OCI-LY7 (cell line): ENCODE results near the gene HOXA3. TPM values are rescaled to one million over a fixed set of nuclear protein-coding genes. Genes with fewer than 3 reads are reported as not detected.

ENCODE experiments used
- BruUV-seq: library from RNA; stranded (reverse); fragments of 400-500 nt; replicated peaks from 2 replicates; lab custom pipeline; 2021; lab: Mats Ljungman, UMichigan
- CTCF ChIA-PET: fragments of 300-600 bp; sonication (Branson Sonifier 250); formaldehyde crosslinking; loops from one replicate; lab custom pipeline; 2022; ENCODE audit warnings: antibody characterized with exemption; ENCODE audit not compliant: unreplicated experiment; lab: Charles Lee
- POLR2A ChIA-PET: fragments of 300-600 bp; sonication (Branson Sonifier 250); formaldehyde crosslinking; loops from one replicate; lab custom pipeline; 2022; ENCODE audit warnings: antibody characterized with exemption; lab: Charles Lee
- DNase-seq: peaks from one replicate; pipeline ENCODE4 v3.0.0-alpha.2; 2015; ENCODE audit warnings: low spot score
- H2AFZ ChIP-seq: fragments of 200-600 bp; sonication (generic), shearing (Covaris generic); 2 replicates; pipeline ENCODE4 v1.6.1; 2014; ENCODE audit warnings: mild to moderate bottlenecking, antibody characterized with exemption, low read length, moderate library complexity
- H3K27ac ChIP-seq: fragments of 200-600 bp; sonication (generic); 2 replicates; pipeline ENCODE4 v1.5.1; 2014; ENCODE audit warnings: mixed run types, low read depth, mild to moderate bottlenecking, moderate library complexity, low read length, inconsistent platforms; ENCODE audit not compliant: poor library complexity, severe bottlenecking
- H3K36me3 ChIP-seq: fragments of 200-600 bp; sonication (generic); 2 replicates; pipeline ENCODE4 v1.6.1; 2014; ENCODE audit warnings: mild to moderate bottlenecking, antibody characterized with exemption, low read length, moderate library complexity, mixed read lengths; ENCODE audit not compliant: insufficient read depth
- H3K4me1 ChIP-seq: fragments of 200-600 bp; sonication (generic); 2 replicates; pipeline ENCODE4 v1.5.1; 2014; ENCODE audit warnings: mild to moderate bottlenecking, low read length; ENCODE audit not compliant: insufficient read depth, poor library complexity, severe bottlenecking
- H3K4me2 ChIP-seq: fragments of 200-600 bp; sonication (generic); 2 replicates; pipeline ENCODE4 v1.6.1; 2014; ENCODE audit warnings: mild to moderate bottlenecking, low read length
- H3K4me3 ChIP-seq: fragments of 200-600 bp; sonication (generic); 2 replicates; pipeline ENCODE4 v1.5.1; 2014; ENCODE audit warnings: mild to moderate bottlenecking, low read depth, low read length; ENCODE audit not compliant: poor library complexity, severe bottlenecking
- H3K79me2 ChIP-seq: fragments of 200-600 bp; sonication (generic); 2 replicates; pipeline ENCODE4 v1.6.1; 2016; ENCODE audit warnings: low read depth, mild to moderate bottlenecking, low read length, moderate library complexity, mixed read lengths; ENCODE audit not compliant: insufficient read depth
- H3K9me2 ChIP-seq: fragments of 200-600 bp; sonication (generic); 2 replicates; pipeline ENCODE4 v1.6.1; 2016; ENCODE audit warnings: mild to moderate bottlenecking, low read length, mixed read lengths; ENCODE audit not compliant: insufficient read depth
- H3K9me3 ChIP-seq: fragments of 200-600 bp; sonication (generic); 2 replicates; pipeline ENCODE4 v1.6.1; 2014; ENCODE audit warnings: mild to moderate bottlenecking, mixed run types, low read length, mixed read lengths
- H4K20me1 ChIP-seq: fragments of 200-600 bp; sonication (generic); 2 replicates; pipeline ENCODE4 v1.6.1; 2014; ENCODE audit warnings: mild to moderate bottlenecking, antibody characterized with exemption, low read length, moderate library complexity, mixed read lengths; ENCODE audit not compliant: insufficient read depth
- EZH2phosphoT487 ChIP-seq: fragments of 200-600 bp; sonication (generic); IDR thresholded peaks from 2 replicates; pipeline ENCODE4 v1.6.1; 2018; ENCODE audit warnings: low read depth, borderline replicate concordance, mild to moderate bottlenecking, mixed run types, antibody characterized with exemption, low read length, moderate library complexity, mixed read lengths
- intact Hi-C: fragments of 100-400 bp; cut with micrococcal nuclease; formaldehyde crosslinking; loops from one replicate; pipeline ENCODE4 v1.10.0; 2022; ENCODE audit not compliant: unreplicated experiment
- total RNA-seq, 2 experiments: library from RNA; depleted of rRNA in 1 of 2; stranded (reverse); fragments of >200 nt in 1 of 2; shearing (Covaris generic) in 1 of 2; gene quantifications; 2 replicates each; pipeline ENCODE4 v1.2.3, GENCODE V29; 2014 to 2022
- TF ChIP-seq, protein P1 (sequence below): fragments of 200-600 bp; sonication (generic); conservative IDR thresholded peaks from 2 replicates; pipeline ENCODE4 v1.5.1; 2014; ENCODE audit warnings: mild to moderate bottlenecking, antibody characterized with exemption, low read length, moderate library complexity, mixed read lengths

HOXA3 gene
- total RNA-seq, 2 experiments from 2014 or later: 0.41 to 2.7 TPM

DNA sequence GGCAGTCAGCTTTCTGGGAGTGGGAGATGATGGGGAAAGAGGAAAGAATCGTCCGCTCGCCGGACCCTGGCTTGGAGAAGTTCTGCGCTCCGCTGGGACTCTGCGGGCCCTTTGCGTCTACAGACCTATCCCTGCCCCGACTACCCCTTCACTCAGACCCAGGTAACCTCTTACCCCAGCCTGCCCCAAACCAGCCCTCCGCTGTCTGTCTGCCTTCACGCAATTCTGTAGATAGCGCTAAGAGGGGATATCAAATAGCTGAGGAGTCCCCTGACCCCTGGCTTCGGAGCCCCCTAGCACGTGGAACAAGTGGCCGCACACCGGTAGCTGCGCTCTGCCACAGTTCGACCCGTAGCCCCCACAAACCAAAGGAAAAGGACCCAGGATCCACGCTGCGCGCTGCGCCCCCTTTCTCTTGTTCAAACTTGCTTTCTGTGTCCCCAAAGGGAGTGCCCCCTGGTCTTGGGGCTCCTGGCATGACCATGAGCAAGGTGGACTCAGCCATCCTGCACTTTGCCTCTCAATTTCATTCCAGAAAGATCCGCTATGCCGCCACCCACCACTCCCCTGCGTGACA, 28.8 kb downstream of the HOXA3 start:
- no peaks in the 10 kb centered on the region for H3K4me1 ChIP-seq
- no peak overlapping the region for H3K27ac ChIP-seq
- BruUV-seq: no TSS peak
- no peak overlapping the region for H3K4me2 ChIP-seq
- no peak for DNase-seq
- no peaks in the 10 kb centered on the region for H3K79me2 ChIP-seq
- no peaks in the 10 kb centered on the region; the same call in 1 of the 2 replicates for H4K20me1 ChIP-seq
- no peaks in the 10 kb centered on the region for H3K9me2 ChIP-seq
- CTCF ChIA-PET: no interaction called here
- H3K36me3 ChIP-seq: no peaks in the 10 kb centered on the region
- POLR2A ChIA-PET: no interaction called here
- no peak overlapping the region for H3K4me3 ChIP-seq
- H2AFZ ChIP-seq: no peak overlapping the region
- TF ChIP-seq, protein P1, sequence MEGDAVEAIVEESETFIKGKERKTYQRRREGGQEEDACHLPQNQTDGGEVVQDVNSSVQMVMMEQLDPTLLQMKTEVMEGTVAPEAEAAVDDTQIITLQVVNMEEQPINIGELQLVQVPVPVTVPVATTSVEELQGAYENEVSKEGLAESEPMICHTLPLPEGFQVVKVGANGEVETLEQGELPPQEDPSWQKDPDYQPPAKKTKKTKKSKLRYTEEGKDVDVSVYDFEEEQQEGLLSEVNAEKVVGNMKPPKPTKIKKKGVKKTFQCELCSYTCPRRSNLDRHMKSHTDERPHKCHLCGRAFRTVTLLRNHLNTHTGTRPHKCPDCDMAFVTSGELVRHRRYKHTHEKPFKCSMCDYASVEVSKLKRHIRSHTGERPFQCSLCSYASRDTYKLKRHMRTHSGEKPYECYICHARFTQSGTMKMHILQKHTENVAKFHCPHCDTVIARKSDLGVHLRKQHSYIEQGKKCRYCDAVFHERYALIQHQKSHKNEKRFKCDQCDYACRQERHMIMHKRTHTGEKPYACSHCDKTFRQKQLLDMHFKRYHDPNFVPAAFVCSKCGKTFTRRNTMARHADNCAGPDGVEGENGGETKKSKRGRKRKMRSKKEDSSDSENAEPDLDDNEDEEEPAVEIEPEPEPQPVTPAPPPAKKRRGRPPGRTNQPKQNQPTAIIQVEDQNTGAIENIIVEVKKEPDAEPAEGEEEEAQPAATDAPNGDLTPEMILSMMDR: no peak
- no peak for TF ChIP-seq EZH2phosphoT487
- intact Hi-C loops: no loop called here
- no peaks in the 10 kb centered on the region for H3K9me3 ChIP-seq

DNA sequence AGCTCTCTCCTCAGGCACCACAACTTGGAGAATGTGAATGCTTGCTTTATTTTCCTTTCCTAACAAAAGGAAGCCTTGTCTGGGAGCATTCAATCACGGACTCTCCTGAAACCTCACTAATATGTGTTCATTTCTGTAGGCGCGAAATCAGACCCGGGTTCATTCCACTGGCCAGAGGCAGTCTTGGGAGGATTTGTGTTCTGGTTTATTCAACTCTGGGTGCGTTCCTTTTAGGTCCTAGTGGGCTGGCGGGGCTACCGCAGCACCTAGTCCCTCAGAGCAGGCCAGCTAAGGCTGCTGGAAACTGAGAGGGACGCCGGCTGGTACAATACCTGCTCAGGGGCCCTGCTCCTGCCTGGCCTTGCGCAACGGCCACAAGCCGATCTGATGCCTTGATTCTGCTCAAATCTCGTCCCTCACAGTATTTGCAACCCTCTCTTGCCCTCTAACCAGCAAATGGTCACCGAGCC, 29.3 kb downstream of the HOXA3 start:
- Histone ChIP-seq H3K36me3 (no peaks in the 10 kb centered on the region), H3K27ac (no peak overlapping the region), H3K9me2 (no peaks in the 10 kb centered on the region), H3K79me2 (no peaks in the 10 kb centered on the region), H3K4me2 (no peak overlapping the region), H2AFZ (no peak overlapping the region), H3K4me1 (no peaks in the 10 kb centered on the region), H3K4me3 (no peak overlapping the region), H3K9me3 (no peaks in the 10 kb centered on the region), H4K20me1 (no peaks in the 10 kb centered on the region; the same call in 1 of the 2 replicates)
- CTCF ChIA-PET: no interaction called here
- TF ChIP-seq, protein P1: no peak
- no peak for TF ChIP-seq EZH2phosphoT487
- POLR2A ChIA-PET: no interaction called here
- no TSS peak for BruUV-seq
- no peak for DNase-seq
- intact Hi-C loops: no loop called here

DNA sequence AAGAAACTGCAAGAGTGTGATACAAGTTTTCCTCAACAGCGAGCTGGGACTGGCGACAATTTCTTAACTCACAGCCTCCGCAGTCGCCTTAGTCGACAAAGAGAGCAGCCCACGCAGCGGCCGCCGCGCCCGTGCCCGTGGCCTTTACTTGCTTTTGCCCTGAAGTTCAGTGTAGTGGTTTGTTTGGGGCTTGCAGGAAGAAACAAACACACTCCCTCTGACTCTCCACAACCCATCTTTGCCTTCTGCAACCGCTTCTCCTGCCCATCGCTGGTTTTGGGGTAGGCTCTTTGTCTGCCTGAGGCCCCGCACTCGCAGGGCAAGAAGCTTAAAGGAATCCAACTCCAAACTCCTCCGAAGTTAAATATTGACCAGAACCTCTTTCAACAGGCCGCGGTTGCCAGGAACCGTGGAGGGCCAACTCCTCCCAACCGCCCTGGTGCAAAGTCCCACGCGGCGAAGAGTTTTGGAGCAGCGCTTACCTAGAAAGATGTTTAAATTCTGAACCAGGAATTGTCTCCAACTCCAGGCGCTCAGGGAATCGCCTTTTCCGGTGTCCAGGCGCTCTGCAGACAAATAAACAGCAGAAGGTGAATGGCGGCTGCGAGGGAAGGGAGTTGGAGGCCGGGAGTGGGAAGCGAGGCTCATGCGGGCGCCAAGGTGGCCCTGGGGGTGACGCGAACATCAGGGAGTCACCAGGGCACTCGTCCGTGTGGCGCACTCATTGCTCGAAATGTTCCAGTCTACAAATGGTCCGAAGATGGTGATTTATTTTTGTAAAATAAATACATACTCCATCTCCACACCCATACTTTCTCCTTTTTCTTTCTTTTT, 30.1 kb downstream of the HOXA3 start:
- H3K79me2 ChIP-seq: no peaks in the 10 kb centered on the region
- H3K27ac ChIP-seq: no peak overlapping the region
- H3K4me1 ChIP-seq: no peaks in the 10 kb centered on the region
- no peak for DNase-seq
- CTCF ChIA-PET: no interaction called here
- no peaks in the 10 kb centered on the region for H3K9me3 ChIP-seq
- H2AFZ ChIP-seq: no peak overlapping the region
- intact Hi-C loops: no loop called here
- POLR2A ChIA-PET: no interaction called here
- H4K20me1 ChIP-seq: no peaks in the 10 kb centered on the region
- no peak overlapping the region for H3K4me3 ChIP-seq
- H3K36me3 ChIP-seq: no peaks in the 10 kb centered on the region
- no peaks in the 10 kb centered on the region for H3K9me2 ChIP-seq
- H3K4me2 ChIP-seq: no peak overlapping the region
- no peak for TF ChIP-seq EZH2phosphoT487
- TF ChIP-seq, protein P1: no peak
- BruUV-seq: no TSS peak
